HFFc6 (cell line): ENCODE measurements around the gene NFU1. TPM values are rescaled to one million over a fixed set of nuclear protein-coding genes. Genes with fewer than 3 reads are reported as not detected.
"Not testable (repeated sequence)": the region's sequence is repeated elsewhere in the genome, so short reads cannot be mapped to it uniquely, and the experiment has no call there.

Experiments used
- DNase-seq: peaks from one replicate; pipeline ENCODE4 v3.0.0-alpha.2; 2018
- H3K27ac Mint-ChIP-seq: 2 replicates; pipeline ENCODE4 v1.8.0; 2020; ENCODE audit warnings: mild to moderate bottlenecking, mixed read lengths
- H3K27me3 Mint-ChIP-seq: 2 replicates; pipeline ENCODE4 v1.8.0; 2021; ENCODE audit warnings: mild to moderate bottlenecking, moderate library complexity, mixed read lengths; ENCODE audit not compliant: insufficient read depth
- H3K36me3 Mint-ChIP-seq: 2 replicates; pipeline ENCODE4 v1.8.0; 2021; ENCODE audit warnings: low read depth, mixed read lengths
- H3K4me1 Mint-ChIP-seq: 2 replicates; pipeline ENCODE4 v1.8.0; 2020; ENCODE audit warnings: low read depth, mixed read lengths
- H3K4me3 Mint-ChIP-seq: 2 replicates; pipeline ENCODE4 v1.8.0; 2020; ENCODE audit warnings: mild to moderate bottlenecking, moderate library complexity, mixed read lengths
- H3K9me3 Mint-ChIP-seq: 2 replicates; pipeline ENCODE4 v1.8.0; 2020; ENCODE audit warnings: mild to moderate bottlenecking, mixed read lengths
- total RNA-seq, 6 experiments: library from RNA; stranded (reverse); fragmentation: NEBNext Ultra II Directional; extraction: Animal tissue kit (Norgen Biotek cat#: 25700); gene quantifications; 2 replicates in 1 of 6; 3 replicates in 5 of 6; pipeline ENCODE4 v1.2.3, GENCODE V29; 2021
- TF ChIP-seq, protein P1 (sequence below): fragments of 200-600 bp; sonication (generic); IDR thresholded peaks from 2 replicates; pipeline ENCODE4 v1.5.0; 2021; ENCODE audit warnings: antibody characterized with exemption, mild to moderate bottlenecking

Gene NFU1
- total RNA-seq, 6 experiments from 2014 or later = 60.8 to 76.4 (median 71.6) TPM

DNA sequence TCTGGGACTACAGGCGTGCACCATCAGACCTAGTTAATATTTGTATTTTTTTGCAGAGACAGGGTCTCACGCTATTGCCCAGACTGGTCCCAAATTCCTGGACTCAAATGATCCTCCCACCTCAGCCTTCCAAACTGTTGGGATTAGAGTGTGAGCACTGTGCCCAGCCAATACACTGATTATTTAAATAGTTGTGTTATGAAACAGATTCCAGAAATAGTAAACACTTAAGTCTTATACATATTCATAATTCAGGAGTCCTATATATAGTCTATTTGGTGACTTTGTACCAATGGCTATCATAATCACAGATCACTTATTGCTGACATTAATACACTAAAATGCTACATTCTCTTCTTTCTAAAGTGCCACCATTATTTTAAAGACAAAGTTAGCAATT is 12.8 kb downstream of the NFU1 start:
- no peak for DNase-seq
- H3K4me1 Mint-ChIP-seq = no peaks in the 10 kb centered on the region
- H3K27ac Mint-ChIP-seq = no peak overlapping the region
- H3K4me3 Mint-ChIP-seq = no peak overlapping the region
- TF ChIP-seq, protein P1, sequence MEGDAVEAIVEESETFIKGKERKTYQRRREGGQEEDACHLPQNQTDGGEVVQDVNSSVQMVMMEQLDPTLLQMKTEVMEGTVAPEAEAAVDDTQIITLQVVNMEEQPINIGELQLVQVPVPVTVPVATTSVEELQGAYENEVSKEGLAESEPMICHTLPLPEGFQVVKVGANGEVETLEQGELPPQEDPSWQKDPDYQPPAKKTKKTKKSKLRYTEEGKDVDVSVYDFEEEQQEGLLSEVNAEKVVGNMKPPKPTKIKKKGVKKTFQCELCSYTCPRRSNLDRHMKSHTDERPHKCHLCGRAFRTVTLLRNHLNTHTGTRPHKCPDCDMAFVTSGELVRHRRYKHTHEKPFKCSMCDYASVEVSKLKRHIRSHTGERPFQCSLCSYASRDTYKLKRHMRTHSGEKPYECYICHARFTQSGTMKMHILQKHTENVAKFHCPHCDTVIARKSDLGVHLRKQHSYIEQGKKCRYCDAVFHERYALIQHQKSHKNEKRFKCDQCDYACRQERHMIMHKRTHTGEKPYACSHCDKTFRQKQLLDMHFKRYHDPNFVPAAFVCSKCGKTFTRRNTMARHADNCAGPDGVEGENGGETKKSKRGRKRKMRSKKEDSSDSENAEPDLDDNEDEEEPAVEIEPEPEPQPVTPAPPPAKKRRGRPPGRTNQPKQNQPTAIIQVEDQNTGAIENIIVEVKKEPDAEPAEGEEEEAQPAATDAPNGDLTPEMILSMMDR = no peak
- no peaks in the 10 kb centered on the region for H3K27me3 Mint-ChIP-seq
- H3K36me3 Mint-ChIP-seq = peaks cover 8% of the 10 kb centered on the region; the same call in 1 of the 2 replicates
- no peaks in the 10 kb centered on the region for H3K9me3 Mint-ChIP-seq

DNA sequence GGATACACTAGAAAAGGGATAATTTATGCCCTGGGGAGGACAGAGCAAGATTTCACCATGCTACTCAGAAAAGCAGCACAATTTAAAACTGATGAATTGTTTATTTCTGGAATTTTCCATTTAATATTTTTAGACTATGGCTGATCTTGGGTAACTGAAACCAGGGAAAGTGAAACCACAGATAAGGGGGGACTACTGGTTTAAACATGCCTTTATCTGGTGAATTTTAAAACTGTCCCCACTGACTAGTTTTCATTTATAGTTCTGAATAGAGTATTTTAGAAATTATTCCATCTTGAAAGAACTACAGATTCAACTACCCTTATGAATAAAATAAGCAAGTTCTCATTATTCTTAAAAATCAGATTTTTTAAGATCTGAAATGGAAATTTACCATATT is 15.0 kb downstream of the NFU1 start:
- Mint-ChIP-seq H3K27me3 (no peaks in the 10 kb centered on the region), H3K36me3 (peaks cover 5% of the 10 kb centered on the region; the same call in 1 of the 2 replicates), H3K27ac (no peak overlapping the region), H3K4me3 (no peak overlapping the region), H3K9me3 (no peaks in the 10 kb centered on the region), H3K4me1 (no peaks in the 10 kb centered on the region)
- no peak for DNase-seq
- TF ChIP-seq, protein P1 = no peak

DNA sequence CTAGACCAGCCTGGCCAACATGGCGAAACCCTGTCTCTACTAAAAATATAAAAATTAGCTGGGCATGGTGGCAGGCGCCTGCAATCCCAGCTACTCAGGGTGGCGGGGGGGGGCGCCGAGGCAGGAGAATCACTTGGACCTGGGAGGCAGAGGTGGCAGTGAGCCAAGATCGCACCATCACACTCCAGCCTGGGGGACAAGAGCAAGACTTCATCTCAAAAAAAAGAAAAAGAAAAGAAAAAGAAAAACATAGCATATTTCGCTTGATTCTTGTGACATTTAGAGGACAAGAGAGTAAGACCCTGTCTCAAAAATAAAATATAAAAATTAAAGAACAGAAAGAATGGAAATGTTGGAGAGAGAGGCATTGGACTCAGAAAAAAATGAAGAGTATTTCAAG is 18.1 kb downstream of the NFU1 start:
- H3K9me3 Mint-ChIP-seq, H3K36me3 Mint-ChIP-seq, H3K4me1 Mint-ChIP-seq, H3K4me3 Mint-ChIP-seq, H3K27me3 Mint-ChIP-seq, H3K27ac Mint-ChIP-seq, DNase-seq: not testable (repeated sequence)

DNA sequence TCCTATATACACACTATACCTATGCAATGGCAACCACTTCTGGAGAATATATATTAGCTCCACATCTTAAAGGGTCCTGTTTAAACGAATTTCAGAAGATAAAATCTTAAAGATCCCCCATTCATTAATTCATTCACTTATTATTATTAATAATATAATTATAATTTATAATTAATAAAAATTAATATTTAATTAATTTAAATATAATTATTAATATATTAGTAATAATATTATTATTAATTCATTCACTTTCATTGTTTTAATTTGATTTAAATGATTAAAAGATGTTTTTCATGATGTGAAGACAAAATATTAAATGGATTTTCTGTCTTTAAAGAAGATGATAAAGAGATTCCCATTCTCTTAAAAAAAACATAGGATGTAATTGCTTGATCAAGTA is 21.1 kb downstream of the NFU1 start:
- TF ChIP-seq, protein P1 = no peak
- Mint-ChIP-seq H3K4me3 (no peak overlapping the region), H3K27ac (no peak overlapping the region), H3K36me3 (peaks cover 5% of the 10 kb centered on the region; the same call in 1 of the 2 replicates), H3K27me3 (no peaks in the 10 kb centered on the region), H3K4me1 (no peaks in the 10 kb centered on the region), H3K9me3 (no peaks in the 10 kb centered on the region)
- no peak for DNase-seq

DNA sequence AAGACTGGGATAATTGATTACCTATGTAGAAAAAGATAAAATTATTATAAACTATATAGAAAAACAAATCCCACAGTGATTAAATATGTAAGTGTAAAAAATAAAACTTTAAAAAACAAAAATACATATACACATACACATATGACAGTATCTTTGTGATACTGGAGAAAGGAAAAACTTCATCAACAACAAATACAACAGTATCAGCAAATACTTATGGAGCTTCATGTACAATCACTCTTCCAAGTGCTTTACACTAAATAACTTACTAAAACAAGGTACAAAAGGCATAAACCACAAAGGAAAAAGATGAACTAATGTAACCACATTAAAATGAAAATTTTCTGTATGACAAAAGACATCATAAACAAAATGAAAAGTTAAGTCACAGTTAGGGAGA is 26.1 kb downstream of the NFU1 start:
- Mint-ChIP-seq H3K27ac (no peak overlapping the region), H3K9me3 (no peaks in the 10 kb centered on the region), H3K27me3 (no peaks in the 10 kb centered on the region), H3K4me1 (no peaks in the 10 kb centered on the region), H3K36me3 (peaks cover 13% of the 10 kb centered on the region), H3K4me3 (no peak overlapping the region)
- TF ChIP-seq, protein P1 = no peak
- DNase-seq = no peak

DNA sequence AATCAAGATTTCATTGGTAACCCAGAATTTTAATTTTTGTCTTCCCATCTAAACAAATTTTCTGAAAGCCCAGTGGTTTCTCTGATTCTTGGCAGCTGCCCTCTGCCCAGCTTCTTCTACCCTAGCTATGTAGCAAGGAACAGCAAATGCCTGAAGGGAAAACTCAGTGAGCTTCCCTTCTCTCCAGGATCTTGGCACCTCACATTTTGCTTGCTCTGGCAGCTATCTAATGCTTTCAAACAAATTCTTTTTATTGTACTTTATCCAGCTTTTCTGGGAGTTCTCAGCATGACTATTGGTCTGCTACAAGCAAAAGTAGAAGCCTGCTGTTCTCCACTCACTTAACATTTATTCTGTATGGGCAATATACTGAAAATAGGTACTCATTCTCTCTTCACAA is 31.9 kb downstream of the NFU1 start:
- no peaks in the 10 kb centered on the region for H3K27me3 Mint-ChIP-seq
- no peak for DNase-seq
- H3K9me3 Mint-ChIP-seq = no peaks in the 10 kb centered on the region
- no peak overlapping the region for H3K4me3 Mint-ChIP-seq
- TF ChIP-seq, protein P1 = no peak
- no peak overlapping the region for H3K27ac Mint-ChIP-seq
- H3K36me3 Mint-ChIP-seq = peaks cover 40% of the 10 kb centered on the region
- no peaks in the 10 kb centered on the region for H3K4me1 Mint-ChIP-seq
